ENCODE results near the gene CBY1. TPM values are rescaled to one million over a fixed set of nuclear protein-coding genes. Genes with fewer than 3 reads are reported as not detected.
A peak's percentile ranks its signal among the peaks of the same experiment; 100 is the strongest.

CBY1 gene
- total and polyA plus RNA-seq, 12 donors = 33.8 to 74.7 (median 41.4) TPM

GRCh38 chr22:38717244-38717643 is 60.8 kb downstream of the CBY1 start:
- H3K4me3 ChIP-seq = no peak overlapping the region
- H3K27ac ChIP-seq = no peak overlapping the region
- DNase-seq = no peak
- intact Hi-C loops (cut with DNase I) = loop anchor here in 1 of 10 donors (5.0 kb wide), 1 partner anchor 35 kb away; no protein-coding TSS in a partner anchor
- H3K9me3 ChIP-seq = no peaks in the 10 kb centered on the region
- no peaks in the 10 kb centered on the region for H3K27me3 ChIP-seq
- H3K36me3 ChIP-seq = peaks cover 0 to 81% (median 29%) of the 10 kb centered on the region in 9 donors
- no peak for TF ChIP-seq CTCF (IDR thresholded peaks at IDR 0.05)
- ATAC-seq = no peak
- WGBS, 2 donors = 83 to 93% methylated on average over 6 of the region's 6 CpGs
- peaks cover 3 to 47% (median 32%) of the 10 kb centered on the region in 9 donors for H3K4me1 ChIP-seq

GRCh38 chr22:38718414-38718813 is 62.0 kb downstream of the CBY1 start:
- intact Hi-C loops (cut with DNase I) = loop anchor here in 1 of 10 donors (5.0 kb wide), 1 partner anchor 34 kb away; no protein-coding TSS in a partner anchor
- H3K27me3 ChIP-seq = no peaks in the 10 kb centered on the region
- peak overlapping the region in 2 of 10 donors; percentile 5 to 8 for H3K27ac ChIP-seq
- WGBS, 2 donors = 42 to 46% methylated on average over 6 of the region's 6 CpGs
- peak in 8 of 9 donors; percentile 31 to 50 (median 38) for TF ChIP-seq CTCF (IDR thresholded peaks at IDR 0.05)
- ATAC-seq = peak in 6 of 8 donors; percentile 51 to 89 (median 67)
- peaks cover 0 to 87% (median 39%) of the 10 kb centered on the region in 9 donors for H3K36me3 ChIP-seq
- H3K4me1 ChIP-seq = peaks cover 3 to 35% (median 22%) of the 10 kb centered on the region in 9 donors
- no peak overlapping the region for H3K4me3 ChIP-seq
- H3K9me3 ChIP-seq = no peaks in the 10 kb centered on the region
- DNase-seq = no peak

GRCh38 chr22:38719196-38719595 is 62.8 kb downstream of the CBY1 start:
- Histone ChIP-seq H3K4me1 (peaks cover 0 to 27% (median 16%) of the 10 kb centered on the region in 9 donors), H3K9me3 (no peaks in the 10 kb centered on the region), H3K27me3 (no peaks in the 10 kb centered on the region), H3K4me3 (no peak overlapping the region), H3K27ac (no peak overlapping the region), H3K36me3 (peaks cover 0 to 94% (median 47%) of the 10 kb centered on the region in 9 donors)
- no peak for TF ChIP-seq CTCF (IDR thresholded peaks at IDR 0.05)
- no peak for DNase-seq
- no peak for ATAC-seq
- intact Hi-C loops (cut with DNase I) = loop anchor here in 1 of 10 donors (5.0 kb wide), 1 partner anchor 33 kb away; no protein-coding TSS in a partner anchor
- WGBS, 2 donors = 94 to 95% methylated on average over 6 of the region's 6 CpGs

- WGBS, 2 donors = 93% methylated on average over 3 of the region's 3 CpGs
- Histone ChIP-seq H3K36me3 (peaks cover 0 to 100% (median 55%) of the 10 kb centered on the region in 9 donors), H3K4me1 (peaks cover 0 to 16% (median 6%) of the 10 kb centered on the region in 9 donors), H3K27me3 (no peaks in the 10 kb centered on the region), H3K9me3 (no peaks in the 10 kb centered on the region), H3K27ac (no peak overlapping the region), H3K4me3 (no peak overlapping the region)
- intact Hi-C loops (cut with DNase I) = no loop called here
- TF ChIP-seq CTCF (IDR thresholded peaks at IDR 0.05) = no peak
- no peak for DNase-seq
- no peak for ATAC-seq
Measured at GRCh38 chr22:38720350-38720749, 63.9 kb downstream of the CBY1 start.

Data from heart right ventricle (tissue), 16 donors.